ENCODE results near the gene PFKL.

DNA sequence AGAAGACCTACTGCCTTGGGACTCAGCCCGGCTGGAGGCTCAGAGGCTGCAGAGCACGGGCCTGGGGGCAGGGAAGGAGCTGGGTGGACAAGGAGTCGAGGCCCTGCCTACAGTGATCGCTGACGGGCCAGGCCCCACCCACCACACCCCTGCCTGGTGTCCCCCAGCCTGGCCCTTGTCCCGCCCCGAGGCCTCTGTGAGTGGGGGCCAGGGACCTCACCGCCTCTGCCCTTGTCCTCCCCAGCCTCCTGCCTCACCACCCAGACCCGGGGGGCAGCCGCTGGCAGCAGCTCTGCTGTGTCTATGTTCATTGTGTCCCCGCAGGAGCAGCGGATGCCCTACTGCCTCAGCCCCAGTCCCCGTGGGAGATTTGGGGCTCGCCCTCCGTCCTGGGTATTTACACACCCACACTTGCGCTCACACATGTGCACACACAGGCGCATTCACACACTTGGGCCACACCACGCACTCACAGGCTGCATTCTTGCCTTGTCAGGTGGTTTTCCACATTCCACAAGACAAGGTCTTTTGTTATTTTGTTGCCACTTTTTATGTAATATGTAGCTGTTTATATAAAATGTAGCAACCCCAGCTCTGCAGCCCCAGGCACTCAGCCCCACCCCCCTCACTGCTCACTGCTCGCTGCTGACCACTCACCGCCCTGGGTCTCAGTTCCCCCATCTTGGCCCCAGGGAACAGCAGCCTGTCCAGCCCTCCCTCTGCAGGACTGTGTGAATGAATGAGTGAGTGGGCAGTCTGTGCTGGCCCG is 7.3 kb downstream of the PFKL start:
- TF ChIP-seq, protein P1, sequence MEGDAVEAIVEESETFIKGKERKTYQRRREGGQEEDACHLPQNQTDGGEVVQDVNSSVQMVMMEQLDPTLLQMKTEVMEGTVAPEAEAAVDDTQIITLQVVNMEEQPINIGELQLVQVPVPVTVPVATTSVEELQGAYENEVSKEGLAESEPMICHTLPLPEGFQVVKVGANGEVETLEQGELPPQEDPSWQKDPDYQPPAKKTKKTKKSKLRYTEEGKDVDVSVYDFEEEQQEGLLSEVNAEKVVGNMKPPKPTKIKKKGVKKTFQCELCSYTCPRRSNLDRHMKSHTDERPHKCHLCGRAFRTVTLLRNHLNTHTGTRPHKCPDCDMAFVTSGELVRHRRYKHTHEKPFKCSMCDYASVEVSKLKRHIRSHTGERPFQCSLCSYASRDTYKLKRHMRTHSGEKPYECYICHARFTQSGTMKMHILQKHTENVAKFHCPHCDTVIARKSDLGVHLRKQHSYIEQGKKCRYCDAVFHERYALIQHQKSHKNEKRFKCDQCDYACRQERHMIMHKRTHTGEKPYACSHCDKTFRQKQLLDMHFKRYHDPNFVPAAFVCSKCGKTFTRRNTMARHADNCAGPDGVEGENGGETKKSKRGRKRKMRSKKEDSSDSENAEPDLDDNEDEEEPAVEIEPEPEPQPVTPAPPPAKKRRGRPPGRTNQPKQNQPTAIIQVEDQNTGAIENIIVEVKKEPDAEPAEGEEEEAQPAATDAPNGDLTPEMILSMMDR (IDR thresholded peaks at IDR 0.05): no peak
- TF ChIP-seq EZH2 (IDR thresholded peaks at IDR 0.05) (no peak), EZH2phosphoT487 (IDR thresholded peaks at IDR 0.05) (no peak)

All from neural progenitor cell (in vitro differentiated cells).